Measurements from ENCODE around the gene IMPDH2.

The IMPDH2 gene

GRCh38 chr3:49028673-49029562 is at the start of gene IMPDH2:
TSS of gene IMPDH2 (minus strand) at chr3:49029398. CDS start at chr3:49029350, 48 bp downstream.
- ATAC-seq, result peak; percentile 94 to 96

DNA sequence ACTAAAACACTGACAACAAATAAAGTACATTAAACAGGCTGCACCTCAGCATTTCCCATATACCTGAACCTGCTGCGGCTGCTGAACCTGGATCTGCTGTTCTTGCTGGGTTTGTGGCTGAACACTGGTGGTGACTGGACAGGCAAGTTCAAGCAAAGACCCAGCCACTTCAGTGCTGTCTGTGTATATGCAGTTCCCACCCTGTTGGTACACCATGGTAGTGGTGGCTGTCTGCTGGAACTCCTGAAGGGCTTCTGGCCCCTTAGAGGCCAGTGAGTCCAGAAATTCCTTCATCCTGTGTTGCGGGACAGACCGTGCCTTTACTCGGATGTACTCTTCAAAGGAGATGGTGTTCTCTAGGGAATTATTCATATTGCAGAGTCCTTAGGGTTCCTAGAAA is 47.4 kb upstream of the IMPDH2 start:
- no peak for ATAC-seq

GRCh38 chr3:49076116-49076515 is 46.9 kb upstream of the IMPDH2 start:
- no peak for ATAC-seq

DNA sequence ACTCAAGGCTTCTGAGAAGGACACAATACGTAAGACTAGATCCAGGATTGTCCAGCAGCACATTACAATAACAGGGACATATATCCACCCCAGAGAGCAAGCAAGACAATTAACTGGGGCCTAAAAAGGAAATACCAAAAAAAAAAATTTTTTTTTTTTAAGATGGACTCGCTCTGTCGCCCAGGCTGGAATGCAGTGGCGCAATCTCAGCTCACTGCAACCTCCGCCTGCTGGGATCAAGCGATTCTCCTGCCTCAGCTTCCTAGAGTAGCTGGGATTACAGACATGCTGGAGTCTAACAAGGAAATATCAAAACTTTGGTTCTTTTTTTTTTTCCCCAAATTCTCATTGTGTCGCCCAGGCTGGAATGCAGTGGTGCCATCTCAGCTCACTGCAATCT is 28.8 kb upstream of the IMPDH2 start:
- no peak for ATAC-seq

- no peak for ATAC-seq
These were observed 28.1 kb upstream of the IMPDH2 start for GRCh38 chr3:49057268-49057667.

DNA sequence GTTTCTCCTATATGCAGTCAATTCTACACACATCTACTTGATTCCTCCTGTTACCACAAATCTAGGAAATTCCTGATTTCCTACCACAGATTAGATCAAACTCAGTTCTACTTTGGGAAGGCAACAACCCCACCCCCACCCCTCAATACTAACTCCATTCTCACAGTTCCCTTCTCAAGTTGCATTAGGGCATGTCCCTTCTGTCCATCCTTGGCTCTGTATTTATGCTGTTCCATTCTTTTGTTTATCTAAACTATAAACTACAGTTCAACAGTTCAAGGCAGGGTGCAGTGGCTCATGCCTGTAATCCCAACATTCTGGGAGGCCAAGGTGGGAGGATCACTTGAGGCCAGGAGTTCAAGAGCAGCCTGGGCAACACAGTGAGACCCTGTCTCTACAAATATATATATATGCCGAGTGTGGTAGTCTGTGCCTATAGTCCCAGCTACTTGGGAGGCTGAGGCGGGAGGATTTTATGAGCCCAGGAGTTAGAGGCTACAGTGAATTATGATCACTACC is 25.2 kb upstream of the IMPDH2 start:
- no peak for ATAC-seq

DNA sequence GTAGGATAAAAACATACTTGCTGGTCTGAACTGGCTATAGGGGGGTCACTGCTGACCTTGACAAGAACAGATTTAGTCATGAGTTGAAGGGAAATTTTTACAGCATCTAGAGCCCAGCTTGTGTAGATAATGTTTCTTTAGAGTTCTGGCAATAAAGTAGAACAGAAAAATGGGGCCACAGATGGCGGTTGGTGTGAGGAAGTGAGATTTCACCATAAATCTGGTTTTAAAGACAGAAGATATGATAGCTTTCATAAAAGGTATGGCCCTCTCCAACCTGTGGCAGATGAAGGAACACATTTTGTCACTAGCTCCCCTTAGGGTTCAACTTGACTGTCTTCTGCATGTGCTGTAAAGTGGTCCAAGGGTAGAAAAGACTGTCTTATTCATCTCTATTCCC is 24.3 kb upstream of the IMPDH2 start:
- ATAC-seq, result no peak

DNA sequence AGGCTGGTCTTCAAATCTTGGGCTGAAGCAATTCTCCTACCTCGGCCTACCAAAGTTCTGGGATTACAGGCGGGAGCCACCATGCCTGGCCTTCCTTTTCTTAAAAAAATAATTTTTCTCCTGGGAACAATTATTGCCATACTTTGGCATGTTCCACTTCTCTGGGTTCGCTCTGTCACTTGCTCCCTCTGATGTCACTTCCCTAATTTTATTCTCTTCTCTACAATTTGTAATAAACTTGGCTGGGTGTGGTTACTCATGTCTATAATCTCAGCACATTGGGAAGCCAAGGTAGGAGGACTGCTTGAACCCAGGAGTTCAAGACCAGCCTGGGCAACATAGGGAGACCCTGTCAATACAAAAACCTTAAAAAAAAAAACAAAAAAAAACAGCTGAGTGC is 6.1 kb upstream of the IMPDH2 start:
- no peak for ATAC-seq

DNA sequence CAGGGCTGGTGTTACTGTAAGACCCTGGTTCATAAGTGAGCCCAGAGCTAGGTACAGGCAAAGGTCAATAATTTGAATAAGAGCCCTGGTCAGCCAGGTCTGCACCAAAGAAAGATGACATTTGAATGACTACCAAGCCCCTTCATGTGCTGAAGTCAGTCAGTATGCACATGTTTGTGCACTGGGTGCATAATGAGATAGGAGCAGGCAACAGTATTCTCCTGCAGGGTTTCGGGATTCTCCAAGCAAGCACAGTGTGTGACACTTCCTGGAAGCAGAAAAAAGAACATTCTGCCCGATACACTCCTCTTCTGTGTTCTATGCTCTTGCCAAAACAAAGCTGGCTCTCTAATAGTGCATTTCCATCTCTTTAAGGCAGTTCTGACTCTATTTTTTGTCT is 5.5 kb upstream of the IMPDH2 start:
- no peak for ATAC-seq

- no peak for ATAC-seq
These were observed 3.6 kb upstream of the IMPDH2 start for GRCh38 chr3:49032646-49033304.

DNA sequence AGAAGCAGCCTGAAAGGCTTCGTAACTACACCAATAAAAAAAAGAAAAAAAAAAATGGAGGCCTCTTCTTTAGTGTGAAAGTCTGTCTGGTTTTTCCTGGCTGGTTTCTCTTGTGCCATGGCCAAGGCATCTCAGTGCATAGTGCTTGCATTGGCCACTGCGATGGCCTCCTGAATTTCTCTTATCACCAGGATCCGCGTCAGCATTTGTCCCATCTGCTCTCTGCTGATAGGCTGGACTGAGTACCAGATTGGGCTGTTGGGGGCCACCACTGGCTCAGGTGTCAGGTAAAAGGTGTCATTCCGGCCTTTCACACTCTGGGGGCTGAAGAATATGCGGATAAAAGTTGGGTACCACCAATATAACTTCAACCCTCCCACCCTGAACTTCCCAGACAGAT is 1.1 kb upstream of the IMPDH2 start:
- ATAC-seq, result no peak

DNA sequence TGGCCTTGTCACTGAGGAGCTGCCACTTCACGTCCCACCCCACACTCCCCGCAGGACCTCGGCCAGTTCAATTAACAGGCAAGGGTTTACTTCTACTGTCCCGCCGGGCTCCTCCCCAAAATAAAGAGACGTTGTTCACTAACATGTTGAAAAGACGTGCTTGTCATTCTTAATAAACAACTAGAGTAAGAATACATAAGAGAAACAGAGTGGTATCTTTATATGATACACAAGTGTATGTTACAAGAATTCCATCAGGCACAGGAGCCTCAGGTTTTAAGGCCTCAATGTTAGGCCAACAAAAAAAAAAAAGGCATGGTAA is 326 bp upstream of the IMPDH2 start:
- ATAC-seq, result no peak

DNA sequence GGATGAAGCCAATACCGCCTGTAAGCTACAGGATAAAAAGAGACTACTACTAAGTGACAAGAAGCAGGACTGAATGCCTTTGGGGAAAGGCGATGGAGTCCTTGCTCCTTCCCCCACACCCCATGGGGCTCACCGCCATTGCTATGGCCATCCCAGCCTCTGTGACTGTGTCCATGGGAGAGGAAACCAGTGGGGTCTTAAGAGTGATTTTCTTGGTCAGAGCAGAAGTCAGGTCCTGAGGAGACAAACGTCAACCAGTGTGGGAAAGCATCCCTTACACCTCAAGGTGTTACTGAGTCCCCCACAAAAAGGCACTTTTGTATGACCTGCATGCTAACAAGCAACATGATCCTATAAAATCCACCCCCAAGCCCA is 913 bp downstream of the IMPDH2 start:
- ATAC-seq, result no peak

- ATAC-seq, result no peak
These were observed 1.6 kb downstream of the IMPDH2 start for GRCh38 chr3:49027634-49028033.

DNA sequence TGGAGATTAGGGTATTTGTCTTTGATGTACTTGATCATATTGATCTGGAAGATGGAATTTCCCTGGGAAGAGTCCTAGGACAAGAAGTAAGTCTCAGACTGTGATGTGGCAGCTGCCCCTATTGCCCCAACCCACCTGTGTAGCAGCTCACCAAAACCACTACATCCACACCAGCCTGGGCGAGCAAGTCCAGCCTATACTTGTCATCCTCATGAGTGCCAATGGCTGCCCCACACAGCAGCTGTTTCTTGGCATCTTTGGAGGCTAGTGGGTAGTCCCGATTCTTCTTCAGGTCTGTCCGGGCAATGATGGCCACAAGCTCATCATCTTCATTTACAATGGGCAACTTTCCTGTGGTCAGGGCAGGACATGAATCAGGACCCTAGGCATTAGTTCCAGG is 2.7 kb downstream of the IMPDH2 start:
- ATAC-seq, result no peak

DNA sequence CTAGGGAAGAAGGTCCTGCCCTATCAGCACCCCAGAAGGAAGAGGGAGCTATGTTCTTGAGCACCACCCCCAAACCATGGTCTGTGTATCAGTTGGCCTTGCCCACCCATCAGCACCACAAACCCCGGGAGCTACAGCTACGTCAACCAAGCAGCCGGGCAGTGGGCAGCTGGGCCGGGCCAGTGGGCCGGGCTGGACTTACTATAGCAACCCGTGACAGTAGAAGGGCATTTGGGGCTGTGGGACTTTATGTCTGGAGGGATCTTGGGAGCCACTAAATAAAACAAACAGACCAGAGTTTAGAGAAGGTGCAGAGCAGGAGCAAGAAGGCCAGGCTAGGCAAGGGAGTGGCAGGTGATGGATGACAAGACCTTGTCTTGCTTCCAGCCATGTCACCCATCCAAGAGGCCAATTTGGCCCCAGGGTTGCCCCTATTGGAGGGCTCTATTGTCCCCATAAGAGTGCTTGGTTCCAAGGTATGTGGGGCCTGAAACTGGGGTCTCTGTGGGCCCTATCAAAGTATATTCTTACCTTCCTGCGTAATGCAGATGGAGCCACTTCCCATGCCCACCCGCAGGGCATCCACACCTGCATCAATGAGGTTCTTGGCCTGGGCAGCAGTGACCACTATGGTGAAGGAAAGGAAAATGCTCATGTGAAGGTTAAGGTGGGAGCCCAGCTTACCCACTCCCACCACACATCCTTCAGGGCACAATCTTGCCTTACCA is 3.2 kb downstream of the IMPDH2 start:
- ATAC-seq, result no peak

GRCh38 chr3:49025005-49025792 is 4.0 kb downstream of the IMPDH2 start:
- ATAC-seq, result no peak

GRCh38 chr3:49024449-49024848 is 4.7 kb downstream of the IMPDH2 start:
- ATAC-seq, result no peak

GRCh38 chr3:49023775-49024174 is 5.4 kb downstream of the IMPDH2 start:
- ATAC-seq, result no peak

GRCh38 chr3:49022688-49023171 is 6.5 kb downstream of the IMPDH2 start:
- no peak for ATAC-seq

DNA sequence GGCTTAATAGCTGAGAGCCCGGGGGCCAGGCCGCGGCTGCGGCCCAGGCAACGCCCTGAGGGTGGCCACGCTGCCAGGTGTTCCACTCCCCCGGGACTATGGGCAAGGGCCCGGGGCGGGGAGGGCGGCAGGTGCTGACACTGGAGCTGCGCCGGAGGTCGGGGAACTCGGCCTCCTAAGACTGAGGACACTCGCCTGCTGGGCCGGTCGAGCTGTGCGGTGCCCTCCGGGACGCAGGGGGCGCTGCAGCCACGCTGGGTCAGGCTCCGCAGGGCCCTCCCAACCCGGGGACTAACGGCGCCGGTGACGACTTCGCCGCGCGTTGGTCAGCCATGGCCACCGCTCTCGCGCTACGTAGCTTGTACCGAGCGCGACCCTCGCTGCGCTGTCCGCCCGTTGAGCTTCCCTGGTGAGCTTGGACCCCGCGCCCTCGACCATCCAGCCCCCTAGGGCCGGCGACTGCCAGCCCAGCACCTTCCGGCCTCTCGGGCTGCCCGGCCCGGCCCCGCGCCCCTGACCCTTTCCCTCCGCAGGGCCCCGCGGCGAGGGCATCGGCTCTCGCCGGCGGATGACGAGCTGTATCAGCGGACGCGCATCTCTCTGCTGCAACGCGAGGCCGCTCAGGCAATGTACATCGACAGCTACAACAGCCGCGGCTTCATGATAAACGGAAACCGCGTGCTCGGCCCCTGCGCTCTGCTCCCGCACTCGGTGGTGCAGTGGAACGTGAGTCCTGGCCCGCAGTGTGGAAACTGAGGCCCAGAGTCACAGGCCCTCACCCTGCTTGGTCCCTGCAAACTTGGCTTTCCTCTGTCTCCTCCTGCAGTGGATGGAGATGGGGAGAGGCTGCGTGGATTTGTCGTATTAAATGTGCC is 7.1 kb downstream of the IMPDH2 start, which contains the start of gene NDUFAF3:
TSS of gene NDUFAF3 (plus strand) at position 309 of the 875 bp plus-strand sequence. CDS start at position 333, 24 bp downstream.
- ATAC-seq, result peak; percentile 82 to 85
